Adipocyte (in vitro differentiated cells): Measurements from ENCODE around the gene KDM4C.
"Not testable (repeated sequence)": the region's sequence is repeated elsewhere in the genome, so short reads cannot be mapped to it uniquely, and the experiment has no call there.

ENCODE experiments used
- DNase-seq: peaks from one replicate; pipeline ENCODE4 v3.0.0-alpha.2; 2015; ENCODE audit warnings: low read depth
- H3K27me3 ChIP-seq: replicated peaks from 2 replicates; pipeline ENCODE4 v1.7.0; 2013; ENCODE audit warnings: mild to moderate bottlenecking, low read length, moderate library complexity; ENCODE audit not compliant: control insufficient read depth, insufficient read depth
- H3K36me3 ChIP-seq: 2 replicates; pipeline ENCODE4 v1.7.0; 2013; ENCODE audit warnings: low read length, mild to moderate bottlenecking, moderate library complexity; ENCODE audit not compliant: control insufficient read depth, insufficient read depth, severe bottlenecking
- H3K4me1 ChIP-seq: 2 replicates; pipeline ENCODE4 v1.7.0; 2013; ENCODE audit warnings: mild to moderate bottlenecking, low read length, moderate library complexity; ENCODE audit not compliant: control insufficient read depth, insufficient read depth
- H3K4me3 ChIP-seq: 2 replicates; pipeline ENCODE4 v1.7.0; 2013; ENCODE audit warnings: mild to moderate bottlenecking, low read length, moderate library complexity
- H3K9ac ChIP-seq: 2 replicates; pipeline ENCODE4 v1.7.0; 2013; ENCODE audit warnings: mild to moderate bottlenecking, low read length, moderate library complexity
- H3K9me3 ChIP-seq: 2 replicates; pipeline ENCODE4 v1.7.0; 2013; ENCODE audit warnings: mild to moderate bottlenecking, low read length, moderate library complexity; ENCODE audit not compliant: control insufficient read depth

Gene KDM4C

DNA sequence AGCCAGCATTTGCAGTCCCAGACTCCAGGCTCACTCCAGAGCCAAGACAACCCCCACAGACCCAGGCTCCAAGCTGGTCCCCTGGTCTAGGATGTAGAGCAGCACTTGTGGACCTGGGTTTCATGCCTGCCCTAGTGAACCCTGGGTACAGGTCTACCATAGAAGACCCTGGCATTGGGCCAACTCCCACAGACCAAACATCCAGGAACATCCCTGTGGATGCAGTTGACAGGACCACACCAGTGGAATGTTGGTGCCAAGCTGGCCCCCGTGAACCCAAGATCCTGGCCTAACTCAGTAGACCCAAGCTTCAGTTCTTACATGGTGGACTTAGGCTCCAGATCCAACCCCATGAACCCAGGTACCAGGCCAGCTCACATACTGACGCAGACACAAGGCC lies 250.6 kb downstream of the KDM4C start:
- DNase-seq: no peak
- Histone ChIP-seq H3K9me3 (no peaks in the 10 kb centered on the region), H3K36me3 (peaks cover 38% of the 10 kb centered on the region), H3K4me1 (peaks cover 8% of the 10 kb centered on the region), H3K27me3 (no peaks in the 10 kb centered on the region), H3K4me3 (no peak overlapping the region), H3K9ac (no peak overlapping the region)

DNA sequence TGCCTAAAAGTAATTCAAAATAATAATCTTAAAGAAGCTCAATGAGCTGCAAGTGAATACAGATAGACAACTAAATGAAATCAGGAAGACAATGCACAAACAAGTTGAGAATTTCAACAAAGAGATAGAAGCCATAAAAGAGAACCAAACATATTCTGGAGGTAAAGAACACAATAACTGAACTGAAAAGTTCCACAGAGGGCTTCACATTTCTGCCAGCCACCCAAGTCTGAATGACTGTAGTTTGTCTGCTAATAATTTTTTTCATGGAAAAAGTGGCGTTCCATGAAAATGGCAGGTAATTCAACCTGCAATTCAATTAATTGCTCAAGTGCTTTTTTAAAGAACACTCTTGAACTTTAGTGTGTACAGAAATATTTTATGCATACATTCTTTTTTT lies 251.3 kb downstream of the KDM4C start:
- no peak overlapping the region for H3K4me3 ChIP-seq
- no peaks in the 10 kb centered on the region for H3K27me3 ChIP-seq
- H3K4me1 ChIP-seq: peaks cover 8% of the 10 kb centered on the region
- no peaks in the 10 kb centered on the region for H3K9me3 ChIP-seq
- peaks cover 45% of the 10 kb centered on the region for H3K36me3 ChIP-seq
- no peak overlapping the region for H3K9ac ChIP-seq
- no peak for DNase-seq

DNA sequence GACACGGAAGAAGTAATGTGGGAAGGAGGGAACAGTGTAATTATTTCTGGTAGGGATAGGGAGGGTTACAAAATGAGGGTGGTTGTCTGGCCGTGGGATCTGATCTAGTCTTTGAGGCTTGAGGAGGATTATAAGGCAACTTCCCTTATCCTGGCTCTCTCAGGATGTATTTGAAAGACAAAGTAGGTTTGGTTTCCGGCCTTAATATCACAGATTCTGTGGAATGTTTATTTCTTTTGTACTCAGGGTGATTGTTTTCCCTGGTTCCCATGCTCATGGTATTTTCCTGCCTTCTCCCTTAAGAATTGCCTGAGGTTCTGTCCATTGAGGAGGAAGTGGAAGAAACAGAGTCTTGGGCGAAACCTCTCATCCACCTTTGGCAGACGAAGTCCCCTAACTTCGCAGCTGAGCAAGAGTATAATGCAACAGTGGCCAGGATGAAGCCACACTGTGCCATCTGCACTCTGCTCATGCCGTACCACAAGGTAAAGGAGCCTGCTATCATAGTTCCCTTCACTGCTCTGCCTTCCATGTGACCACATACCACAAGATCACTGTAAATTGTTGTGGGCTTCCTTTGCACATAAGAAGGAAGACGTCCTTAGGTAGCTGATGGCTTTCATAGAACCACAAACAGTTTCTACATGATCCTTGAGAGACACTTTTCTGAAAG lies 253.8 kb downstream of the KDM4C start:
- H3K4me1 ChIP-seq: peaks cover 8% of the 10 kb centered on the region
- DNase-seq: no peak
- peaks cover 52% of the 10 kb centered on the region for H3K36me3 ChIP-seq
- H3K27me3 ChIP-seq: no peaks in the 10 kb centered on the region
- no peak overlapping the region for H3K4me3 ChIP-seq
- no peak overlapping the region for H3K9ac ChIP-seq
- H3K9me3 ChIP-seq: no peaks in the 10 kb centered on the region

DNA sequence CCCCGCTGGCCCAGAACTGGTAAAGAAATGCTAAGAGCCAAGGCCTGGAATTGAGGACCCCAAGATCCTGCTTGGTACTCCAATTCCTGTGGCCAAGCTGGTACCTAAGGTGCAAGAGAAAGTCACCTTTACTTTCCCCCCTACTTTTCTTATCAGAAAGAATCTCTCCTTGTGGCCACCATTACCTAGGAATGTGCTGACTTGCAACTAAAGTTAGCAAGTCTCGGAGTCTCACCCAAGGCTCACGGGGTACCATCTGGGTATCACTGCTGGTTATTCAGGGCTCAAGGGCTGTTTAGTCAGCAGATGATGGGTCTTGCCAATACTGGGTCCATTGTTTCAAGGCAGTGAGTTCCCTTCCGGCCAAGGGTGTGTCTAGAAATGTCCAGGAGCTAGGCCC lies 270.2 kb downstream of the KDM4C start:
- Histone ChIP-seq H3K36me3 (peaks cover 7% of the 10 kb centered on the region), H3K9me3 (no peaks in the 10 kb centered on the region), H3K4me1 (peaks cover 5% of the 10 kb centered on the region), H3K27me3 (no peaks in the 10 kb centered on the region), H3K9ac (no peak overlapping the region), H3K4me3 (no peak overlapping the region)
- no peak for DNase-seq

DNA sequence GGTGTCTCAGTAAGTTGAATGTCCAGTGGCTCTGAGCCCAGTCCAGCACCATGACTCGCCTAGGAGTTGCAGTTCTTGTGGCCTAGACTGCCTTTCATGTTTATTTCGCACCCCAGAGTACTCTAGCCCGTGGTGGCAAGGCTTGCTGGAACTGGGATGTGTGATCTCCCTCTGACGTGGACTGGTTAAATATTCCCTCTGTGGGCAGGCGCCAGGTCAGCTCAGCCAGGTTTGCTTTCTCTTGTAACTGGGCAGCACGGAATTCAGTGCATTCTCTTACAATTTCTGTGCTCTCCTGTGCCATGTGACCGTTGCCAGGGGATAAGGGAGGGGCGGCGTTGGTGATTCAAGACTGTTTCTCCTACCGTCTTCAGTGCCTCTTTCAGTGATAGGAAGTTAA lies 270.8 kb downstream of the KDM4C start:
- DNase-seq: no peak
- Histone ChIP-seq H3K9ac (no peak overlapping the region), H3K9me3 (no peaks in the 10 kb centered on the region), H3K27me3 (no peaks in the 10 kb centered on the region), H3K4me1 (peaks cover 11% of the 10 kb centered on the region), H3K36me3 (peaks cover 7% of the 10 kb centered on the region), H3K4me3 (no peak overlapping the region)

DNA sequence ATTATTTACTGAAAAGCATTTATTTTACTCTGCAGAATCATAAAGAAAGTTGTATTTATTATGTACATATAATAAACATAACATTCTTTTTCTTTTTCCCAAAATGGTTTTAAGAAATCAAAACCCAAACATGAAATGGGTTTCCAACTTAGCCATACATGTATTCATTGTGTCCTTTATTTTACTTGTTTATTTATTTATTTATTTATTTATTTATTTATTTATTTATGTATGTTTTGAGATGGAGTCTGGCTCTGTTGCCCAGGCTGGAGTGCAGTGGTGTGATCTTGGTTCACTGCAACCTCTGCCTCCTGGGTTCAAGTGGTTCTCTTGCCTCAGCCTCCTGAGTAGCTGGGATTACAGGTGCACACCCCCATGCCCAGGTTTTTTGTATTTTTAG lies 273.2 kb downstream of the KDM4C start:
- not testable (repeated sequence) for H3K27me3 ChIP-seq, H3K9ac ChIP-seq, H3K36me3 ChIP-seq, DNase-seq, H3K9me3 ChIP-seq, H3K4me3 ChIP-seq
- H3K4me1 ChIP-seq: peaks cover 13% of the 10 kb centered on the region

DNA sequence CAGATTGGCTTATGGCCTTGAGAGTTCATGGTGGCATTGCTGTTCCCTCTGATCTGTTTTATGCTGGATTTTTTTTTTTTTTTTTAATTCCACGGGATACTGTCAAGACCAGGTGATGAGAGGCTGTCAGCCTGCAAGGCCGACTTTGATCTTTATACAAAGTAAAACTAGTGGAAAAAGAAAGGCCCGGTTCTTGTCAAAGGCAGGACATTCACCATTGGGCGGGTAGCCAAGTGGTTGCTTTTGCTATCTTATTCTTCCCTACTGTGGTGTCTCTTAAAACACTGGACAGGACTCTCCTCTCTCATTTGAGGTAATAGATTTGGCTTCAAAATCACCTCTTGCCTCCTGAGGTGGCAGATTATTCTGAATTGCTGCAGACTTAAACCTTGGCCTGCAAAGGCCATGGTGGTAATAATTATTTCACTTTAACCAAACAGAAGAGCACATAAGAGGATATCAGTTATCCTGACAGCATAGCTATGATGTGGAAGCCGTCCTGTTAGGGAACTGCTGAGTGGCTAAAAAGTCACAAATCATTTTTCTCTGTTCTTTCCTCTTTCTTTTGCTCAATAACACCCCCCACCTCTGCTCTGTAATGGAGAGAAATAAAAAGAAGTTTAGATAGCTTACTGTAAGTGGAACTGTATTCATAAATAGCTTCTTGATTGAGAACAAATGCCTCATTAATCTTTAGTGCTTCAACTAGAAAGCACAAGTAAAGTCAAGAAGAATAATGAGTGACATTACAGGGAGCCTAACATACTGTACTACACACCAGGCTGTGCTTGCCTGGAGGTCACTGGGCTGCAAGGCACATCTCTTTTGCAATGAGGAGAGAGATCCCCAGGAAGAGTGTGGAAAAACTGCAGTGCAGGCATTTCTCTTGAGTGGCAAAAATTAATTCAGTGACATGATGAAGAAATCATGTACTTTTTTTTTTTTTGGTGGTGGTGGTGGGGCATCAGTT lies 275.6 kb downstream of the KDM4C start:
- Histone ChIP-seq H3K4me1 (peaks cover 13% of the 10 kb centered on the region), H3K9ac (peak overlapping the region; percentile 30), H3K4me3 (no peak overlapping the region), H3K27me3 (no peaks in the 10 kb centered on the region), H3K36me3 (peaks cover 5% of the 10 kb centered on the region), H3K9me3 (no peaks in the 10 kb centered on the region)
- no peak for DNase-seq

DNA sequence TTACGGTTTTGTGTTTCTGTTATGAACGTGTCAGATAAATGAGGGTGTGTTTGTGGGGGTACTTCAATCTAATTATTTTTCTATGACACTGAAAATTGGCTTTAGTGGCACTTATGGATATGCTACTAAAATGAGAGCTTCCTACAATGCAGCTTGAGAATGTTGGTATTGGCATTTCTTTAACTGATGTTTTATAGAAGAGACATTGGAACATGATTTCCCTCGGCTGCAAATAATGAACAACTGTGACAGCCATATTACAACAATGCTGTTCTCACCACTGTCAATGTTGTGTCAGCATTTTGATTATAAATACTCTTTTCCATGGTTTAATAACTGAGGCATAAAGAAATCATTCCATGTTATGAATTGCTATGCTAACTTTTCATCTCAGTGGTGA lies 279.4 kb downstream of the KDM4C start:
- H3K9ac ChIP-seq: no peak overlapping the region
- peaks cover 4% of the 10 kb centered on the region for H3K36me3 ChIP-seq
- DNase-seq: no peak
- no peaks in the 10 kb centered on the region for H3K9me3 ChIP-seq
- peaks cover 13% of the 10 kb centered on the region for H3K4me1 ChIP-seq
- no peak overlapping the region for H3K4me3 ChIP-seq
- no peaks in the 10 kb centered on the region for H3K27me3 ChIP-seq

DNA sequence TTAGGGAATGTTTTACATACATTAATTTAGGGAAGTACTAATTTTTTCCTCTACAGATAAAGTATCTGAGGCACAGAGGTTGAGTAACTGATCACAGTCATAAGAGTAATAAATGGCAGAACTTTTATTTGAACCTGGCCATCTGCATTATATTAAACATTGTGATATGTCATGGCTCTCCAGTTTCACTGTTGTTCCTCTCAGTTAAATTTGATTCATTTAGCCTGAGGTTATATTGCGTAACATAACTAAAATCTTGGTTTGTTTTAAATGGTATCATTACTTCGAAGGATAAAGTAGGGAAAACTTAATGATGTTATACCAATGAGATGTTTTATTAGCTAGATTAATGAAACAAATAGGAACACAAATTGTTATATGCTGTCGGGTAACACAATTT lies 284.4 kb downstream of the KDM4C start:
- Histone ChIP-seq H3K27me3 (no peaks in the 10 kb centered on the region), H3K36me3 (peaks cover 9% of the 10 kb centered on the region), H3K4me3 (no peak overlapping the region), H3K9ac (no peak overlapping the region), H3K9me3 (no peaks in the 10 kb centered on the region), H3K4me1 (peaks cover 6% of the 10 kb centered on the region)
- peak; percentile 89 for DNase-seq

DNA sequence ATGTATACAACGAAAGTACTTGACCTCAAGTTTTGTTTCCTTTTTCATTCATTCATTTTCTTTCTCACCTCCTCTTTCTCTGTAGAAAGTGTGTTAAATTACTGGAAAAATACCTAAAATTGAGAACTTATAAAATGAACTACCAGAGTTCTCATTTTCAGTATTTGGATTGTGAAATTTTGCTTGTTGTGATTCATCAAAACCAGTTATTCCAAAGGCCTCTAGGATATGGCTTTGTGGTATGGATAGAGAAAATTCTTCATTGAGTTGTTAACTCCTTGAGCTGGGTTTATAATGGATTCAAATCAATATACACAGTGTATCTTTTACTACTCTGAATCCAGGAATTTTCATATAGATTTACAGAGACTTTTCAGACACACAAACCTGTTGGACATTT lies 287.6 kb downstream of the KDM4C start:
- H3K27me3 ChIP-seq: no peaks in the 10 kb centered on the region
- H3K9ac ChIP-seq: no peak overlapping the region
- no peak overlapping the region for H3K4me3 ChIP-seq
- DNase-seq: peak; percentile 58
- peaks cover 6% of the 10 kb centered on the region for H3K4me1 ChIP-seq
- H3K36me3 ChIP-seq: peaks cover 38% of the 10 kb centered on the region
- no peaks in the 10 kb centered on the region for H3K9me3 ChIP-seq

DNA sequence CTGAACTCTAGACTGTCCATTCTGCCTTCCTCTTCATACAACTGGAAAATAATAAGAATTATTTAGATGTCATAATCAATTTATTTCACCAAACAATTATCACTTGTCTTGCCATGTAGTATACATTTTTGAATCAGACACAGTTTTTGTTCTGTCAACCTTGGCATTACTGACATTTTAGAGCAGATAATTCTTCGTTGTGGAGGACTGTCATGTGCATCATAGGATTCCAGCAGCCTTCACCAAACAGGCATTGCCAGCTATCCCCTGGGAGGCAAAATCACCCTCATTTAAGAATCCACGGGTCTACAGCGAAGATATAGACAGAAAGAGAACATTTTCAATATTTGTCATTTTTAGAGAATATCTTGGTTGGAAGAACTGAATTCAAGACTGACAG lies 293.9 kb downstream of the KDM4C start:
- H3K9ac ChIP-seq: no peak overlapping the region
- H3K36me3 ChIP-seq: peaks cover 45% of the 10 kb centered on the region
- DNase-seq: no peak
- H3K4me3 ChIP-seq: no peak overlapping the region
- no peaks in the 10 kb centered on the region for H3K4me1 ChIP-seq
- H3K9me3 ChIP-seq: no peaks in the 10 kb centered on the region
- H3K27me3 ChIP-seq: no peaks in the 10 kb centered on the region
